Activated CD8-positive, alpha-beta memory T cell treated with anti-CD3 and anti-CD28 coated beads, Interleukin-2, amount 50 U/mL, for 1 hour (primary cell): ENCODE results near the gene KRT6B.
"Not testable (repeated sequence)": the region's sequence is repeated elsewhere in the genome, so short reads cannot be mapped to it uniquely, and the experiment has no call there.

ENCODE experiments used
- DNase-seq: peaks from one replicate; pipeline ENCODE4 v3.0.0-alpha.2; 2020; ENCODE audit errors: extremely low read depth

Gene KRT6B

GRCh38 chr12:52413202-52413601 lies 38.7 kb downstream of the KRT6B start:
- DNase-seq: no peak

GRCh38 chr12:52411815-52412214 lies 40.1 kb downstream of the KRT6B start:
- no peak for DNase-seq

DNA sequence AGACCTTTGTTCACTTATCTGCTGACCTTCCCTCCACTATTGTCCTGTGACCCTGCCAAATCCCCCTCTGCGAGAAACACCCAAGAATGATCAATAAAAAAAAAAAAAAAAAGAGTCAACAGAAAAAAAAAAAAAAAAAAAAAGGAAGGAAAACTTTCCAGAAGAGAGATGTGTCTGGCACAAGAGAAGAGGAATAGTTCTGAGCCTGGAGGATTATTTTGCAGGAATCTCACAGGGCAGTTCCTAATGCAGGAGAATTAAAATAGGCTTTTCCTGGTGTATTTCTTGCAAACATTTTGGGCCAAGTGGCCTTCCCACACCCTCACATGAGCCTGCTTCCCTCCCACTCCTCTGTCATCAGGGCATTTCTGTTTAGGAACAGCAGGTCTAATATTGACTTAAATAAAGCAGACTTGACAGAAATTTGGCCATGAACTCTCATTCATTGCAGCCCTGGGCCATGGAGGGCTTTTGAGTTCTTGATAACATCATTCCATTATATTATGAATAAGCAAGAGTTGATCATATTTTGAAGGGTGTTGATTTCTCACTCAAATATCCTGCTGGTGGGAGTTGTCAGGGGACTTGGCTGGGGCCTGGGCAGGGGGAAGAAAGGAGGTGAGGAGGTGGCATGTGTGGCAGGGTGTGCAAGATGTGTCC lies 41.2 kb downstream of the KRT6B start:
- not testable (repeated sequence) for DNase-seq

- no peak for DNase-seq
These were observed 44.0 kb downstream of the KRT6B start for GRCh38 chr12:52407918-52408317.

- no peak for DNase-seq
These were observed 46.0 kb downstream of the KRT6B start, which contains the start of gene KRT82 for GRCh38 chr12:52405922-52406385. TSS of gene KRT82 (minus strand) at chr12:52406335. CDS start at chr12:52406277, 58 bp downstream.

DNA sequence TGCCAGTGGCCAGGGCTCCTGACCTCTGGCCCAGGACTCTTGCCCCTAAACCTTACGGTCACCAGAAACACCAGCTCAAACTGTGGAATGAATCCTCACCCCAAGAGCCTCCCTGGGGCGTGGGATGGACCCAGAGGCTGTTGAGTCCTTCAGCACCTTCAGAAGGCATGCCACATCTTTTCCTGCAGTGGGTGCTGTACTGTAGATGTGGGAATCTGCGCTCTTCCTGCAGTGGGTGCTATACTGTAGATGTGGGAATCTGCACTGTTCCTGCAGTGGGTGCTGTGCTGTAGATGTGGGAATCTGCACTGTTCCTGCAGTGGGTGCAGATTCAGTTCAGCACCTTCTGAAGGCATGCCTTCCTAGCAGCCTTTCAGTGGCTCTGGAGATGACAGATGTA lies 47.0 kb downstream of the KRT6B start:
- no peak for DNase-seq

- DNase-seq: no peak
These were observed 48.4 kb downstream of the KRT6B start for GRCh38 chr12:52403561-52403960.

- DNase-seq: no peak
These were observed 48.9 kb downstream of the KRT6B start for GRCh38 chr12:52402873-52403540.

DNA sequence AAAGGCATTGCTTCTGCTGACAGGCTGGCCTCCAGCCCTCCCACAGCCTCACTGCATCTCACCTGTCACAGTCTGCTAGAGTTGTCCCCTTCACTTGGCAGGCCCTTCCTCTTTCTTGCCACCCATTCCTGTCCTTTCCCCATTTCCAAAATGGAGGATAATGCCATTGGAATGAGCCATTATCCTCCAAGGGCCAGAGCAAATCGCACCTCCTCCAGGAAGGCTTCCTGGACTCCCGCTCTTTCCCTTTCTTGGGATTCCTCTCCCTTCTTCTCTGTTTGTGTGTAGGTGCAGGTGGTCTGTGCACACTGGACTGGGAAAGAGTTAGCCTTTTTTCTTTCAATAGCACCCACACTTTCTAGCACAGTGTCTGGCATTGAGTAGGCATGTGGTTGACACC lies 49.6 kb downstream of the KRT6B start:
- DNase-seq: no peak

DNA sequence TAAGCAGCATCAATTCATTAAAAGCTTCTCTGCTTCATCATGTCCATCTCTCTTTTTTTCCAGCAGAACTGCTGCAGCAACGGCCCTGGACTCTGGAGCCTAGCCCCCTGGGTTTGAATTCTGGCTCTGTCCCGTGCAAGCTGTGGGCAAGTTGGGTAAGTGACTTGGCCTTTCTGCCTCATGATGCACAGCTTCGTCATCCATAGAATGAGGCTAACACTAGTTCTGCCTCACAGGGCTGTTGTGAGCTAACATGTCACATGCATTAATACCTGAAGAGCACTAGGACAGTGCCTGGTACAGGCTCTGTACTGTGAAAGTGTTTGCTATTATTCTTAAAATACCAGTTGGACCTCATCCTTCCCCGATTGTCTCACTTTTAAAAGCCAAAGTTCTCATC lies 50.0 kb downstream of the KRT6B start:
- DNase-seq: no peak

DNA sequence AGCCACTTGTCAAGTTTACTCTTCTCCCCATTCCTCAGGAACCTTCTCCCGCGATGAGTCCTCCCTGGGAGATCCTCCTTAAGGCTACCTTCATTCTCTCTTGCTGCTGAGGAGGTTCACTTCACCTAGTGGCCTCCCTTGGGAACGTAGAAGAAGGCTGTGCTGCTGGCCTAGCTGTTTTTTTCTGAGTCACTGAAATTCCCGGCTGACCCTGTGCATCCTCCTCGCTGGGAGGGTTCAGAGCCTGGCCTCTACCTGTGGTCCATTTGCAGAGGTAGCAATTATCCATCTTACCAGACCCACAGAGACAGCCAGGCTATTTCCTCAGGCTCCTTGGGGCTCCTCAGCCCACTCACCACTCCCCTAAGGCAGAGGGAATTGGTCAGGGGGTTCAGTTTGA lies 50.4 kb downstream of the KRT6B start:
- no peak for DNase-seq

DNA sequence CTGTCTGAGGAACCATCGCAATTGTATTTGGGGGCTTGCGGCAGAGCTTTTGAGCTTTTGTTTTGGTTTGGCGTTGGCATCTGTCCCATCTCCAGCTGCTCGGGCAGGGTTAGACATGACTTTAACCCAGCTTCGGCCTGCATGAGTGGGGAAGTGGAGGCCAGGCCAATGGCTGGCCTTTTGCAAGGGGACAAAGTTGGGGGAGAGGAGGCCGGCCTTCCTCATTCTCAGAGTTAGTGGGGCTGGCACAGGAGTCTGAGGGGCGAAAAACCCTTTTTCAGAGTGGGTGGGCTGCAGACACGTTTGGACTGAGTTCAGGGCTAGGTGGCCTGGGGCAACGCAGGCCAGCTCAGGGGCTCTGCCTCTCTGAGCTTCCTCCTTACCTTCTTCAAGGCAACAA lies 51.0 kb downstream of the KRT6B start:
- DNase-seq: no peak

GRCh38 chr12:52399756-52400155 lies 52.2 kb downstream of the KRT6B start:
- no peak for DNase-seq

DNA sequence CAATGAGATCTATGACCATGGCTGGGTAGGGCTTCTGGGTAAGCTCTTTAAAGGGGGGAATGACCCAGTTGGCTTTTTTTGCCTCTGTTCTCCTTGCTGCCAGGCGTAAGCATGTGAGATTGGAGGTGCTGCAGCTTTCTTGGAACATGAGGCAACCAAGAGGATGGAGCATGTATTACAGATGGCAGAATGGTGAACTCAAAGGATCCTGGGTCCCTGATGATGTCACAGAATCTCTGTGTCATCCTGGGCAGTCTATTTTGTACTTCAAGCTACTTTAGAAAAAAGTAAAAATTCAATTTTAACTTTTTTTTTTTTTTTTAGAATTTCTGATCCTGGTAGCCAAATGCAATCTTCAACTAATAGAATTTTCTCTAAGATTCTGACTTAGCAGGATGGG lies 53.8 kb downstream of the KRT6B start:
- DNase-seq: no peak

GRCh38 chr12:52396656-52397055 lies 55.3 kb downstream of the KRT6B start:
- no peak for DNase-seq
